Loucy (cell line): ENCODE results near the gene NRG2.

Source experiments
- EZH2phosphoT487 ChIP-seq: fragments of 200-600 bp; IDR thresholded peaks from 2 replicates; pipeline ENCODE4 v1.6.1; 2018; ENCODE audit warnings: antibody characterized with exemption, mild to moderate bottlenecking, moderate library complexity, borderline replicate concordance
- TF ChIP-seq, protein P1 (sequence below): fragments of 200-600 bp; sonication (generic); conservative IDR thresholded peaks from 2 replicates; pipeline ENCODE4 v1.5.1; 2014; ENCODE audit warnings: mild to moderate bottlenecking, antibody characterized with exemption, low read length

DNA sequence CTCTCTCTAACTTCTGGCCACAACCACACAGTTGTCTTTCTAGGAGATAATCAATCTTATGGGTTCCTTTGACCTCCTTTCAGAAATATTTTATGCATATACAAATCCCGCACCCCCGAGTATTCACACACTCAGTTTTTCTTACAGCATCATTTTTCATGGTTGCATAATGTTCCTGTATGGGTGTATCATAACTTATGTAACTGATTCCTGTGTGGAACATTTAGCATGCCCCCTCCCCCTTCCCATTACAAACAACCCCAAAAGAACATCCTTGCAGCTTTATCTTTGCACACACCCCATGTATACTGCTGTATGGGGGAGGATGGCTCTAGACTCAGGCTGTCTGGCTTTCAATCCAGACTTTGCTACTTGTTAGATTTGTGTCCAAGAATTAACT lies 153.7 kb downstream of the NRG2 start:
- TF ChIP-seq, protein P1, sequence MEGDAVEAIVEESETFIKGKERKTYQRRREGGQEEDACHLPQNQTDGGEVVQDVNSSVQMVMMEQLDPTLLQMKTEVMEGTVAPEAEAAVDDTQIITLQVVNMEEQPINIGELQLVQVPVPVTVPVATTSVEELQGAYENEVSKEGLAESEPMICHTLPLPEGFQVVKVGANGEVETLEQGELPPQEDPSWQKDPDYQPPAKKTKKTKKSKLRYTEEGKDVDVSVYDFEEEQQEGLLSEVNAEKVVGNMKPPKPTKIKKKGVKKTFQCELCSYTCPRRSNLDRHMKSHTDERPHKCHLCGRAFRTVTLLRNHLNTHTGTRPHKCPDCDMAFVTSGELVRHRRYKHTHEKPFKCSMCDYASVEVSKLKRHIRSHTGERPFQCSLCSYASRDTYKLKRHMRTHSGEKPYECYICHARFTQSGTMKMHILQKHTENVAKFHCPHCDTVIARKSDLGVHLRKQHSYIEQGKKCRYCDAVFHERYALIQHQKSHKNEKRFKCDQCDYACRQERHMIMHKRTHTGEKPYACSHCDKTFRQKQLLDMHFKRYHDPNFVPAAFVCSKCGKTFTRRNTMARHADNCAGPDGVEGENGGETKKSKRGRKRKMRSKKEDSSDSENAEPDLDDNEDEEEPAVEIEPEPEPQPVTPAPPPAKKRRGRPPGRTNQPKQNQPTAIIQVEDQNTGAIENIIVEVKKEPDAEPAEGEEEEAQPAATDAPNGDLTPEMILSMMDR, result no peak
- no peak for TF ChIP-seq EZH2phosphoT487
